GM10847 (cell line): ENCODE results near the gene ODAD4.

Experiments used
- POLR2A ChIP-seq: IDR thresholded peaks from 2 replicates; pipeline ENCODE4 v1.6.1; 2011; ENCODE audit not compliant: insufficient read length; ENCODE audit errors: extremely low read depth

The ODAD4 gene

GRCh38 chr17:41919840-41920579 is 10.4 kb upstream of the ODAD4 start:
- TF ChIP-seq POLR2A: no peak

- TF ChIP-seq POLR2A: no peak
These were observed 9.8 kb upstream of the ODAD4 start for GRCh38 chr17:41920580-41920955.

GRCh38 chr17:41925991-41926590 is 4.3 kb upstream of the ODAD4 start:
- no peak for TF ChIP-seq POLR2A

- no peak for TF ChIP-seq POLR2A
These were observed 1.6 kb upstream of the ODAD4 start for GRCh38 chr17:41928693-41929251.

GRCh38 chr17:41932816-41933389 is 2.5 kb downstream of the ODAD4 start:
- no peak for TF ChIP-seq POLR2A

- no peak for TF ChIP-seq POLR2A
These were observed 5.2 kb downstream of the ODAD4 start for GRCh38 chr17:41935641-41936040.

- TF ChIP-seq POLR2A: no peak
These were observed 7.8 kb downstream of the ODAD4 start for GRCh38 chr17:41937970-41938954.

GRCh38 chr17:41939044-41939692 is 8.8 kb downstream of the ODAD4 start:
- TF ChIP-seq POLR2A: no peak

GRCh38 chr17:41939693-41940090 is 9.3 kb downstream of the ODAD4 start:
- no peak for TF ChIP-seq POLR2A

- TF ChIP-seq POLR2A: no peak
These were observed 10.8 kb downstream of the ODAD4 start for GRCh38 chr17:41941168-41941567.

GRCh38 chr17:41942626-41943373 is 12.4 kb downstream of the ODAD4 start:
- no peak for TF ChIP-seq POLR2A

- no peak for TF ChIP-seq POLR2A
These were observed 13.1 kb downstream of the ODAD4 start for GRCh38 chr17:41943492-41943891.

- TF ChIP-seq POLR2A: no peak
These were observed 14.5 kb downstream of the ODAD4 start for GRCh38 chr17:41944943-41945342.

GRCh38 chr17:41948762-41949460 is 18.5 kb downstream of the ODAD4 start:
- no peak for TF ChIP-seq POLR2A

- no peak for TF ChIP-seq POLR2A
These were observed 26.1 kb downstream of the ODAD4 start for GRCh38 chr17:41956522-41956921.
